NCI-H146 treated with DMSO at 0.1 percent for 48 hours (cell line): ENCODE measurements around the gene TRMT61A.

Experiments
- DNase-seq: peaks from one replicate; lab custom pipeline; 2025; ENCODE audit not compliant: unreplicated experiment; lab: John Stamatoyannopoulos, UW

The TRMT61A gene

GRCh38 chr14:103533999-103534575, 5.1 kb downstream of the TRMT61A start:
- no peak for DNase-seq

- DNase-seq: no peak
These were observed 5.6 kb downstream of the TRMT61A start for GRCh38 chr14:103534576-103535061.

GRCh38 chr14:103535081-103535890, 6.3 kb downstream of the TRMT61A start:
- DNase-seq: no peak

- no peak for DNase-seq
These were observed 7.0 kb downstream of the TRMT61A start for GRCh38 chr14:103535891-103536565.

GRCh38 chr14:103536693-103537092, 7.7 kb downstream of the TRMT61A start:
- DNase-seq: no peak

GRCh38 chr14:103537175-103537990, 8.4 kb downstream of the TRMT61A start:
- DNase-seq: no peak

GRCh38 chr14:103538291-103539055, 9.5 kb downstream of the TRMT61A start:
- DNase-seq: no peak

- no peak for DNase-seq
These were observed 10.2 kb downstream of the TRMT61A start for GRCh38 chr14:103539056-103539825.

GRCh38 chr14:103540821-103541708, 12.1 kb downstream of the TRMT61A start:
- DNase-seq: no peak

GRCh38 chr14:103541709-103542604, 13.0 kb downstream of the TRMT61A start:
- DNase-seq: no peak

GRCh38 chr14:103542605-103543088, 13.7 kb downstream of the TRMT61A start:
- peak; percentile 96 for DNase-seq

GRCh38 chr14:103543140-103543539, 14.1 kb downstream of the TRMT61A start:
- DNase-seq: peak; percentile 53

- no peak for DNase-seq
These were observed 14.9 kb downstream of the TRMT61A start for GRCh38 chr14:103543721-103544387.

GRCh38 chr14:103544388-103545218, 15.6 kb downstream of the TRMT61A start:
- no peak for DNase-seq

- no peak for DNase-seq
These were observed 16.4 kb downstream of the TRMT61A start for GRCh38 chr14:103545219-103545914.
